HL-60/S4 treated with phorbol 12-myristate 13-acetate at 8.2 ng/mL for 4 days and 3 days (cell line): ENCODE data around the gene GABRP.
"Not testable (repeated sequence)": the region's sequence is repeated elsewhere in the genome, so short reads cannot be mapped to it uniquely, and the experiment has no call there.

Experiments
- in situ Hi-C: fragments of 300-500 bp; cut with MboI; formaldehyde crosslinking; loops from 2 replicates; pipeline ENCODE4 v1.15.0; 2022; ENCODE audit warnings: low sequenced_read_pairs

Gene GABRP

GRCh38 chr5:170791325-170791954 lies 7.9 kb downstream of the GABRP start:
- in situ Hi-C loops = no loop called here

DNA sequence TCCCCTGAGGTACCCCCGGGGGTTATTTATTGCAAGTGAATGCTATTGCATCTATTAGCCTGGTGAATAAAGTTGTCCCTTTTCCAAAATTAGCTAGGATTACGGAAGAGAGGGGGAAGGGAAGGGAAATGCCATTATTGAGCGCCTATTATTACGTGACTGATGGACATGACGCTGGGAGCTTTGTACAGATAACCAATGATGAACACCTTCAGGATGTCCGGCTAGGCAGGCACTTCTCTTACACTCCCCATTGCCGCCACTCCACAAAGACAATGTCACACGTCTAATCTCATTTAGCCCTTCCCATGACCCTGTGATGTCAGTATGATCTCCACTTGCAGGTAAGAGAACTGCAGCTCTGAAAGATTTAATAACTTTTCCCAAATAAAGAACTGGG lies 9.4 kb downstream of the GABRP start:
- in situ Hi-C loops = no loop called here

DNA sequence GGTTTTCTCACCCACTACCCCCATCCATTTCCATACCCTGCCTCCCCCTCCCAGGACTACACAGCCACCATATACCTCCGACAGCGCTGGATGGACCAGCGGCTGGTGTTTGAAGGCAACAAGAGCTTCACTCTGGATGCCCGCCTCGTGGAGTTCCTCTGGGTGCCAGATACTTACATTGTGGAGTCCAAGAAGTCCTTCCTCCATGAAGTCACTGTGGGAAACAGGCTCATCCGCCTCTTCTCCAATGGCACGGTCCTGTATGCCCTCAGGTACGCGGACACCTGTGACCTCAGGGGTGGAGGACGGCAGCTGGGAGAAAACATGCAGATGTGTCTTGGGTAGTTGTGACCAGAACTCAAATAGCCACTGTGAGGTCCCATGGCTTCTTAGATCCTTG lies 11.6 kb downstream of the GABRP start:
- in situ Hi-C loops = no loop called here

GRCh38 chr5:170805666-170806065 lies 22.1 kb downstream of the GABRP start:
- in situ Hi-C loops = no loop called here

DNA sequence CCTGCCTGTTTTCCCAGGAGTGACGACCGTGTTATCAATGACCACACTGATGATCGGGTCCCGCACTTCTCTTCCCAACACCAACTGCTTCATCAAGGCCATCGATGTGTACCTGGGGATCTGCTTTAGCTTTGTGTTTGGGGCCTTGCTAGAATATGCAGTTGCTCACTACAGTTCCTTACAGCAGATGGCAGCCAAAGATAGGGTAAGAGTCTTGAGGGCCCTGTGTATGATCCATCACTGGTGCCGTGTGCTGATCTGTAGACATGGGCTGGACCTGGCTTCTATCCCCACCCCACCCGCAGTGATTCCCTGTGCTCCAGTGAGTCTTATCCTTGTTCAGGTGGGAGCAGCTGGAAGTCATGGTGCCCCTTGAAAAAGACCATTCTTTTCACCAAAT lies 26.0 kb downstream of the GABRP start:
- in situ Hi-C loops = no loop called here

DNA sequence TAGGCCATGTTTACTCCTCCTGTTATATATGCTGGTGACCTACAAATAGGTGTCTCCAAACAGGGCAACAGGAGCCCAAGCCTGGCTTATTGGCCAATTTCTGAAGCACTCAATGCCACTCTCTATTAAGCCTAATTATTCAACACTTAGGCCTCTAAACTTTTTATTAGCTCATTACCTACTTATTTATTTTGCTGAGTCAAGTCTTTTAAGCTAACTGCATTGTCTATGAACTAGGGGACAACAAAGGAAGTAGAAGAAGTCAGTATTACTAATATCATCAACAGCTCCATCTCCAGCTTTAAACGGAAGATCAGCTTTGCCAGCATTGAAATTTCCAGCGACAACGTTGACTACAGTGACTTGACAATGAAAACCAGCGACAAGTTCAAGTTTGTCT lies 28.2 kb downstream of the GABRP start:
- in situ Hi-C loops = no loop called here

GRCh38 chr5:170813231-170813630 lies 29.7 kb downstream of the GABRP start:
- in situ Hi-C loops = no loop called here

- in situ Hi-C loops = no loop called here
Measured at GRCh38 chr5:170817195-170817594, 33.7 kb downstream of the GABRP start.

GRCh38 chr5:170818232-170818631 lies 34.7 kb downstream of the GABRP start:
- in situ Hi-C loops = no loop called here

GRCh38 chr5:170819824-170820223 lies 36.3 kb downstream of the GABRP start:
- in situ Hi-C loops = no loop called here

GRCh38 chr5:170821257-170821800 lies 37.8 kb downstream of the GABRP start:
- in situ Hi-C loops = no loop called here

- in situ Hi-C loops = no loop called here
Measured at GRCh38 chr5:170826117-170826516, 42.6 kb downstream of the GABRP start.

DNA sequence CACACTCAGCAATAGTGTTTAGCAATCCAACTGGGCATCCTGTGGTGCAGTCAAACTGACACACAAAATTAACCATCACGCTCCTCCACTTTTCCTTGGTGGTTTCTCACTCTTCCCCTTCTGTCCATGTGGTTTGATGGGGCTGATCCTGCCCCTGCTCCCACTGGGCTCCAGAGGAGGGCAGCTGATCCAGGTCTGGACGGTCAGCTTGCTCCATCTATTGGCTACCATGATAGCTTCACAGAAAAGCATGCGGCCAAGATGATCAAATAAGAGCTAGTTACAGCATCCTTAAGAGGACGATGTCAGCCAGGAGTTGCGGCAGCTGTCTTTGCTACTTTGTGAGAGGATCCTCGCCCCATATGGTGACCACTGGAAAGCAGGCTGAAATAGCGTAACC lies 48.7 kb downstream of the GABRP start:
- in situ Hi-C loops = no loop called here

DNA sequence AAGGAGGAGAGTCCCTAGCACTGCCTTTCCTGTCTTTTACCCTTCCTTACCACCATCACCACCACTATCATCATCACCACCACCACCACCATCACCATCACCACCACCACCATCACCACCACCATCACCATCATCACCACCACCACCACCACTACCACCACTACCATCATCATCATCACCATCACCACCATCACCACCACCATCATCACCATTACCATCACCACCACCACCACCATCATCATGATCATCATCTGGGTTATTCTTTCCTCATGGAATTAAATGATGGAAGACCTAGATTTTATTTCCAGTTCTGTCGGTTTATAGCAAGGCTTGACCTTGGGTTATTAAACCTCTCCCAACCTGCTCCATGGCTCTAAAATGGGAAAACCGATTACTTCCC lies 50.5 kb downstream of the GABRP start:
- in situ Hi-C loops = not testable (repeated sequence)

DNA sequence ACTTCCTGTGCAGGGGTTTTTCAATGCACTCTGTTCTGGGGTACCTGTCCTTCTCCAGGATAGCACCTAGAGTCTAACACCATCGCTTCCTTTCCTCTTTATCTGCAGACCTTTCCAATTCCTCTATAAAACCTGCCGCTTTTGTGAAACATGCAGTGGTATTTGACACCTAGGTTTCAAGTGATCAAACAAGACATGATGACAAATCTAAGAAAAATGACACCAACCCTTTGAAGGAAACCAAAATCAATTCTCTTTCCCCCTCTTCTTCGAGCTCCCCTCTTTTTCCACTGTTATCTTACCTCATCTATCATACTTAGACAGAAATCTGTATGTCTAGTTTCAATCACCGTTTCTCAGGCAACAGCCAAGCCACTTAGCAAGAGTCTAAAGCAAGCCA lies 52.7 kb downstream of the GABRP start:
- in situ Hi-C loops = no loop called here

GRCh38 chr5:170843870-170844269 lies 60.3 kb downstream of the GABRP start:
- in situ Hi-C loops = no loop called here

GRCh38 chr5:170844651-170845050 lies 61.1 kb downstream of the GABRP start:
- in situ Hi-C loops = no loop called here

DNA sequence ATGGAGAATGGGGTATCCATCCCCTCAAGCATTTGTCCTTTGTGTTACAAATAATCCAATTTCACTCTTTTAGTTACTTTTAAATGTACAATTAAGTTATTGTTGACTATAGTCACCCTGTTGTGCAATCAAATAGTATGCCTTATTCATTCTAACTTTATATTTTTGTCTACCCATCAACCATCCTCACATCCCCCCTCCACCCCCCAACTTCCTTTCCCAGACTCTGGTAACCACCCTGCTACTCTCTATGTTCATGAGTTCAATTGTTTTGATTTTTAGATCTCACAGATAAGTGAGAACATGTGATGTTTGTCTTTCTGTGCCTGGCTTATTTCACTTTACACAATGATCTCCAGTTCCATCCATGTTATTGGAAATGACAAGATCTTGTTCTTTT lies 62.9 kb downstream of the GABRP start:
- in situ Hi-C loops = no loop called here

DNA sequence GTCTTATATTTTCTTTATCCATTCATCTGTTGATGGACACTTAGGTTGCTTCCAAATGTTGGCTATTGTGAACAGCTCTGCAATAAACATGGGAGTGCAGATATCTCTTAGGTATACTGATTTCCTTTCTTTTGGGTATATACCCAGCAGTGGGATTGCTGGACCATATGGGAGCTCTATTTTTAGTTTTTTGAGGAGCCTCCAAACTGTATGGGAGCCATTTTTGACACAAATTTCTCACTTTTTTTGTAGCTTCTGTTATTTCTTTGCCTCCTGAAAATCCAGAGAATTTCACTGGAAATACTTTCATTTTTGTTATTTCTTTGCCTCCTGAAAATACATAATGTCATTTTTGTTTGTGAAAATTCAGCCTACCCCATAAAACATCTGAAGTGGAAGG lies 63.3 kb downstream of the GABRP start:
- in situ Hi-C loops = no loop called here

- in situ Hi-C loops = no loop called here
Measured at GRCh38 chr5:170848033-170848432, 64.5 kb downstream of the GABRP start.

DNA sequence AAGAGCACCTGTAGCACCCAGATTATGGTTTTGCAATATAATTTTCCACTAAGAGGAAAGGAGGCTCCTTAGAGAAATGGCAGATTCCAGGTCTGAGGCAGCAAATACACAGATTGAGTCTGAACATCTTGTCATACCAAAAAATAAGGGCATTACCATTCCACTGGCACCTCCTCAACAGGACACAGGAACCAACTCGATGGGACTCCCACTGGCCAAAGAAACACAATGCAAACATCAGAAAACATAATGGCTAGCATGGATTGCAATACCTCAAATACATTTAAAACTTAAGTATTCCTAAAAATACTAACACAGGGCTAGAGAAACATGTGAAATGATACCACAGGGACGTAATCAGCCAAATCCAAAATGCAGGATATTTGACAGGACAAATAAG lies 65.8 kb downstream of the GABRP start:
- in situ Hi-C loops = no loop called here

DNA sequence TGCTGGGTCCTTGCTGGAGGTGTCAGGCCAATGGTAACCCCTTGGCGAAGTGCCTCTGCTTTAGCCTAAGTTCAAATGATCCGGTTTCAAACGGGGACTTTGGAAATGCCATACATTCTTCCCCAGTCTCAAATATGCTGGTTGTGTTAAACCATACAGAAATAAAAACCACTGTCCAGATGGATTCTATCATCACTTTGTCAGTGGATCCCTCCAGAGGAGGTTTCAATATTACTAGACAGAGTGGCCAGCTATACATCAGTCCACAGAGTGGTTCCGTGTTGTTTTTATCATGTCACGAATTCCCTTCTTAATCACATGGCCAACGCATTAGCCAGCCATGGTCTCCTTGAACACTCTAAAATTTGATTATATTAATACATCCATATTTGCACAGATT lies 71.0 kb downstream of the GABRP start:
- in situ Hi-C loops = no loop called here

DNA sequence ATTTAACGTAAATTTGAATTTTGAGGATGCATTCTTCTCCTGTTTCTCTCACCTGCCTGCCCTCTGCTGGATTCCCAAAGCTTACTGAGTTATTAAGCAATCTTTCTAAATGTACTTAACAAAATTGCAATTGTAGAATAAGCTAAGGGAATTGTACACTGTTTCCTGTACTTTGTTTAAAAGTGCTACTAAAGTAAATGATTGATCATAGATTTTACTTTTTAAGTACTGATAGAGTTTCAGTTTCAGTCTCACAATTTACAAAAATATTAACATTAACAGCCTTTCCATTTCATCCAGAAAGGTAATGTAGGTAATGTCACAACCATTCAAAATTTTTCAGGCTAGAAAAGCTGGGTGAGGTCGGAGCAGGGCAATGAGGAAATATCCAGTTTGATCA lies 73.5 kb downstream of the GABRP start:
- in situ Hi-C loops = no loop called here
